ENCODE results near the gene PRDM16.

PRDM16 gene

GRCh38 chr1:3444736-3445135 lies 375.7 kb downstream of the PRDM16 start:
- Histone ChIP-seq H3K27ac (no peak overlapping the region), H3K36me3 (no peaks in the 10 kb centered on the region), H3K4me3 (ENCODE audit: low read depth, low read length) (no peak overlapping the region), H3K9me3 (ENCODE audit: severe bottlenecking) (peaks cover 9% of the 10 kb centered on the region), H3K27me3 (ENCODE audit: insufficient read depth, low read depth, severe bottlenecking) (no peaks in the 10 kb centered on the region)
- TF ChIP-seq CTCF (IDR thresholded peaks at IDR 0.05; ENCODE audit: low read depth, low read length): no peak
- no peak for DNase-seq

- Histone ChIP-seq H3K27ac (no peak overlapping the region), H3K9me3 (ENCODE audit: severe bottlenecking) (peaks cover 9% of the 10 kb centered on the region), H3K27me3 (ENCODE audit: insufficient read depth, low read depth, severe bottlenecking) (no peaks in the 10 kb centered on the region), H3K4me3 (ENCODE audit: low read depth, low read length) (no peak overlapping the region), H3K36me3 (no peaks in the 10 kb centered on the region)
- DNase-seq: no peak
- TF ChIP-seq CTCF (IDR thresholded peaks at IDR 0.05; ENCODE audit: low read depth, low read length): no peak
Observed at GRCh38 chr1:3450202-3450863, 381.3 kb downstream of the PRDM16 start.

- no peak for DNase-seq
- H3K9me3 ChIP-seq (ENCODE audit: severe bottlenecking): peaks cover 8% of the 10 kb centered on the region
- no peaks in the 10 kb centered on the region for H3K27me3 ChIP-seq (ENCODE audit: insufficient read depth, low read depth, severe bottlenecking)
- H3K36me3 ChIP-seq: no peaks in the 10 kb centered on the region
- H3K4me3 ChIP-seq (ENCODE audit: low read depth, low read length): no peak overlapping the region
- no peak for TF ChIP-seq CTCF (IDR thresholded peaks at IDR 0.05; ENCODE audit: low read depth, low read length)
- no peak overlapping the region for H3K27ac ChIP-seq
Observed at GRCh38 chr1:3450983-3451382, 382.0 kb downstream of the PRDM16 start.

- Histone ChIP-seq H3K27ac (0 out of 2 replicates have a peak overlapping the region, but pooled peaks have one; percentile 14), H3K27me3 (ENCODE audit: insufficient read depth, low read depth, severe bottlenecking) (no peaks in the 10 kb centered on the region), H3K9me3 (ENCODE audit: severe bottlenecking) (peaks cover 6% of the 10 kb centered on the region), H3K36me3 (no peaks in the 10 kb centered on the region), H3K4me3 (ENCODE audit: low read depth, low read length) (no peak overlapping the region)
- no peak for DNase-seq
- TF ChIP-seq CTCF (IDR thresholded peaks at IDR 0.05; ENCODE audit: low read depth, low read length): no peak
Observed at GRCh38 chr1:3451994-3452865, 383.2 kb downstream of the PRDM16 start.

GRCh38 chr1:3452866-3453175 lies 383.8 kb downstream of the PRDM16 start:
- H3K27me3 ChIP-seq (ENCODE audit: insufficient read depth, low read depth, severe bottlenecking): no peaks in the 10 kb centered on the region
- TF ChIP-seq CTCF (IDR thresholded peaks at IDR 0.05; ENCODE audit: low read depth, low read length): no peak
- no peaks in the 10 kb centered on the region for H3K36me3 ChIP-seq
- peaks cover 2% of the 10 kb centered on the region for H3K9me3 ChIP-seq (ENCODE audit: severe bottlenecking)
- DNase-seq: no peak
- no peak overlapping the region for H3K4me3 ChIP-seq (ENCODE audit: low read depth, low read length)
- peak overlapping the region; percentile 14; the same call in 1 of the 2 replicates for H3K27ac ChIP-seq

Data from WERI-Rb-1 (cell line).